IPS DF 4.7 (cell line): ENCODE data around the gene SVBP.

Experiments
- DNase-seq: peaks from one replicate; pipeline ENCODE4 v3.0.0-alpha.2; 2013; ENCODE audit warnings: low spot score; ENCODE audit errors: extremely low read depth

SVBP gene

GRCh38 chr1:42765832-42766740 is 51.1 kb downstream of the SVBP start:
- DNase-seq: no peak

GRCh38 chr1:42765269-42765668 is 51.9 kb downstream of the SVBP start:
- DNase-seq: no peak

GRCh38 chr1:42762269-42762668 is 54.9 kb downstream of the SVBP start:
- DNase-seq: no peak

- no peak for DNase-seq
Measured at GRCh38 chr1:42761567-42761966, 55.6 kb downstream of the SVBP start.

DNA sequence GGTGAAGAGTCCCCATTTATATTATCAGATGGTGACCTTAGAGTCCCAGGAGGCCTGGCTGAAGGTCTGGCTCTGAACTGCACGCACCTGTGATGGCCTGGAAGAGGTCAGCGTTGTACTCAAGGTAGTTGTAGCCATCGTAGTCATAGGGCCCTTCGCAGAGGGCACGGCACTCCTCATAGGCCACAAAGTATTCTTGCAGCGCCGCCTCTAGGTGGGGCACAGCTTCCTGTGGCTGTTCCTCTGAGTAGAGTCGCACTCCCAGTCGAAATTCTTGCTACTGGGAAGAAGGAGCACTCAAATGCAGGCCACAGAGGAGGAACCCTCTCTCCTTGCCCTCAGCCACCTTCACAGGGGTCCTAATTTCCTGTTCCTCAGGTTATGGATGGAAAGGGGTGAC is 58.1 kb downstream of the SVBP start:
- no peak for DNase-seq

GRCh38 chr1:42758641-42759040 is 58.6 kb downstream of the SVBP start:
- DNase-seq: no peak

DNA sequence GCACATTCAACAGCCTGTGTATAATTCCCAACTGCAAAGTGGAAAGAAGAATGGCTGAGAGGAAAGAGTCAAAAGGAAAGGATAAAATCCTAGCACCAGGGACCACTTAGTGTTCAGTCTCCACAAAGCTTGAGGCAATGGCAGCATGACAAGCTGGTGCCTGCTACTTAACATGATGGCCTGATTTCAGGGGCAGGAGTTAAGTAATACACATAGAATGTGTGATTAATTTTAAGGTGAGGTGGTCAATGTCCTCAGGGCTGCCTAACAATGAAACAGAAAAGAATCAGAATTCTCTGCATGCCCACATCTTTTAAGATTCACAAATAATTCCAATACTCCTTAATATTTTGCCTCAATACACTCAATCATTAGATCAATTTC is 59.3 kb downstream of the SVBP start:
- no peak for DNase-seq
